Stimulated activated CD4-positive, alpha-beta T cell treated with anti-CD3 and anti-CD28 coated beads, Interleukin-15, amount 100 ng/mL, for 24 hours (primary cell): ENCODE results near the gene ADARB1.

Experiments used
- DNase-seq: peaks from one replicate; pipeline ENCODE4 v3.0.0-alpha.2; 2020

ADARB1 gene

GRCh38 chr21:45213392-45213791, 139.0 kb downstream of the ADARB1 start:
- no peak for DNase-seq

- no peak for DNase-seq
Measured at GRCh38 chr21:45215213-45215612, 140.8 kb downstream of the ADARB1 start.

DNA sequence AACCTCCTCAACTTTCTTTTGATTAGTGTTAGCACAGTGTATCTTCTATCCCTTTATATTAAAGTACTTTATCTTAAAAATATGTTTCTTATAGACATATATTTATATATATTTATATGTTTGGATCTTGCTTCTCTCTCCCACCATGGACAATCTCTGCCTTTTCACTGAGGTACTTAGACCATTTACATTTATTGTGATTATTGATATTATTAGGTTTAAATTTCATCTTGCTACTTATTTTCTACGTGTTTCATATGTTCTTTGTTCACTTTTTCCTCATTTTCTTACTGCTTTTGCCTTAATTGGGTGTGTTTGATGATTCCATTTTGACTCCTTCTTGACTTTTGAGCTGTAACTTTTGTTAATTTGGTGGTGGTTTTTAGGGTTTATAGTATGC, 142.6 kb downstream of the ADARB1 start:
- DNase-seq, result no peak

DNA sequence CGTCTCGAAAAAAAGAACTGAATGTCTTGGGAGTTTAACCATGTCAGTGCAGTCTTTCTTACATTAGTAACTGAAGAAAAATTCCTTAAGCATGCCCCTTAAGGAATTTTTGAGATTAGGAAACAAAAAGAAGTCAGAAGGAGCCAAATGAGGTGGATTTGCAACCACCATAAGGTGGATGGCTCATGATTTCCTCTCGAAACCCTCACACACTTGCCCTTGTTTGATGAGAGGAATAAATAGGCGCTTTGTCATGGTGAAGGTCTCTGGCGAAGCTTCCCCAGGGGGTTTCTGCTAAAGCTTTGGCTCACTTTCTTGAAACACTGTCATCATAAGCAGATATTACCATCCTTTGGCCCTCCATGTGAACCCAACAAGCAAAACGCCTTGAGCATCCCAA, 145.1 kb downstream of the ADARB1 start:
- DNase-seq, result no peak

DNA sequence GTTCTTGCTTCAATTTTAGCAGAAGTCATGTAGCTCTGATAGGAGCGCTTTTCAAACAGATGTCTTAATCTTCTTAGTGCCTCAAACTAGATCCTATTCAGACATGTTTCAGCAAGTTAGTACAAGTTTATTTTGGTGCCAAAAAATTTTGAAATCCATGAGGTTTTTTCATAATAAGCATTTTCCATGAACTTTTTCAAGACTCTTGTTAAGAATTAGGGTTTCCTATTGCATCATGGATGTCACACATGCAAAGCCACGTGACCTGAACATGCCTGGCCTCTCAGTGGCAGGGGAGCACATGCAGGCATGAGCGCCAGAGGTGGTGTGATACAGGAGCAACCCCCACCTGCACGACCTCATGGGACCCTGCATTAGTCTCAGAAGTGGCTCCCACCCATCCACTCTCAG, 145.7 kb downstream of the ADARB1 start:
- no peak for DNase-seq

DNA sequence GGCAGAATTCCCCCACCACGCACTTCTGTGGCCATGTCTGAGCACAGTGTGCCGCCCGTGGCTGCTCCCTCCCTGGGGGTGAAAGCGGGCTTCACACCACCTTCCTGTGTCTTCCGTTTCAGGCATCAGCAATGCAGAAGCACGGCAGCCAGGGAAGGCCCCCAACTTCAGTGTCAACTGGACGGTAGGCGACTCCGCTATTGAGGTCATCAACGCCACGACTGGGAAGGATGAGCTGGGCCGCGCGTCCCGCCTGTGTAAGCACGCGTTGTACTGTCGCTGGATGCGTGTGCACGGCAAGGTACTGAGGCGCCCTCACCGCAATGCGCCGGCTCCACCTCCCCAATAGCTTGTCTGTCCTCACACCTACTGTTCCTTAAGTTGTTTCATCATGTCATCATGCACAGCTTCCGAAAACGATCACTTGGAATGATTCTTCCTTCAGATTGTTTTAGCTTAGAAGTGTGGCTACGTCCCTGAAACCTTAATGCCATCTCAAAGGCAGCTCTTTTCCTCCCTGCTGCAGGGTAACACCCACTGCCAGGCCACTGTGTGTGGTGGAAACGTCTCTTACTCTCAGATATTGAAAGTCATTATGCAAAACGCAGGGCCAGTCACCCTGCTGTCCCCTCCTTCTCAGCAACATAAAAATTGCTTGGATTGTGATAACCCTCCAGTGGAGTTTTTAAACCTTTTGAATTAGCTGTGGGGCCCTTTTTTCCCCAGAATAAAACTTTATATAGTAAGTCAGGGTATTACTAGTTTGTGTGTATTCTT, 146.5 kb downstream of the ADARB1 start:
- no peak for DNase-seq

DNA sequence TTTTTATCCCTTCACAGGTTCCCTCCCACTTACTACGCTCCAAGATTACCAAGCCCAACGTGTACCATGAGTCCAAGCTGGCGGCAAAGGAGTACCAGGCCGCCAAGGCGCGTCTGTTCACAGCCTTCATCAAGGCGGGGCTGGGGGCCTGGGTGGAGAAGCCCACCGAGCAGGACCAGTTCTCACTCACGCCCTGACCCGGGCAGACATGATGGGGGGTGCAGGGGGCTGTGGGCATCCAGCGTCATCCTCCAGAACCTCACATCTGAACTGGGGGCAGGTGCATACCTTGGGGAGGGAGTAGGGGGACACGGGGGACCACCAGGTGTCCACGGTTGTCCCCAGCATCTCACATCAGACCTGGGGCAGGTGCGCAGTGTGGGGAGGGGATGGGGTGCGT, 147.6 kb downstream of the ADARB1 start:
- no peak for DNase-seq

- no peak for DNase-seq
Measured at GRCh38 chr21:45223236-45224185, 149.1 kb downstream of the ADARB1 start.

DNA sequence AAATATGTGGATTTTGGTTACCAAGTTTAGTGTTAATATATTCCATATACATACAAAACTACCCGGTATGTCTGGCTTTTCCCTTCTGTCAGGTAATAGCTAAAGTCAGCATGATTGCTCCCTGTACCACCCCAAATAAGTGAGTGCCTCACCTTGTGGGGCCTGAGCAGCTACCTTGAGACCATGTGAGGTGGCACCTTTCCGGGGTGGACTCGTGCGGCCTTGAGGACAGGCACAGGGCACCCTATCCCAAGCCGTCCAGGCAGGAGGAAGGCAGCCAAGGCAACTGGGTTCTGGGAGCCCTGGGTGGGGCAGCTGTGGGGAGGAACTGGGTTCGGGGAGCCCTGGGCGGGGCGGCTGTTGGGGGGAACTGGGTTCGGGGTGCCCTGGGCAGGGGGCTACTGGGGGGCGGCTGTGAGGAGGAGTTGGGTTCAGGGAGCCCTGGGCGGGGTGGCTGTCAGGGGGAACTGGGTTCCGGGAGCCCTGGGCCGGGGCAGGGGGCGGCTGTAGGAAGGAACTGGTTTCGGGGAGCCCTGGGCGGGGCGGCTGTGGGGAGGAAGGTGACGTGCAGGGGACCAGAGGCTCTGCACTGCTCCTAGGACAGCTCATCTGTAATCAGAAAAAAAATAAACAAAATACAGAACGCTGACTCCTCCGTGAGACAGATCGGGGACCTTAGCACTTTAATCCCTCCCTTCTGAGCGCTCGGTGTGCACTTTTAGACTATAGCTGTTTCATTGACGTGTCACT, 150.0 kb downstream of the ADARB1 start:
- DNase-seq, result peak; percentile 32

- DNase-seq, result no peak
Measured at GRCh38 chr21:45225041-45225740, 150.8 kb downstream of the ADARB1 start.

- DNase-seq, result no peak
Measured at GRCh38 chr21:45225741-45226327, 151.5 kb downstream of the ADARB1 start.

- DNase-seq, result peak; percentile 29
Measured at GRCh38 chr21:45226540-45227326, 152.4 kb downstream of the ADARB1 start.

- no peak for DNase-seq
Measured at GRCh38 chr21:45227735-45228134, 153.4 kb downstream of the ADARB1 start.

DNA sequence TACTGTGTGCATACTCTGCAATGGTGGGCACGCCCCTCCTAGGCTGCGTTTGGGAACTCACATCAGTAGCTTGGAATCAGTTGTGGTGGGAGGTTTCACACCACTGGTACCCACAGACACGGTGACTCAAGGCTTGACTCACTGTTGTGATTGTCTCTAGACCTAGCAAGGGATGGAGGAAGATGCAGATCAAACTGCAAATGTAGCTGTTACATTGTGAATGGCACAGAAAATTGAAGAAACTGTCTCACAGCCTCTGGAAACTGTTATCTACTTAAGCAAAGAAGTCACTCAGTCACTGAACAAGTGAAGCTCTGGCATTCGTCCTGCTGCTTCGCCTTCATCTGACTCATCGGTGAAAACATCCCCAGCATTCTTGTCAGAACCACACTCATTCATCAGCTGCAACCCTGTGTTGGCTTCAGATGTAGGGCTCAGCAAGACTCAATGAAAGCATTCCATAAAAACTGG, 153.8 kb downstream of the ADARB1 start:
- DNase-seq, result peak; percentile 87

GRCh38 chr21:45228656-45229240, 154.4 kb downstream of the ADARB1 start:
- no peak for DNase-seq

- DNase-seq, result no peak
Measured at GRCh38 chr21:45231705-45232104, 157.3 kb downstream of the ADARB1 start.

DNA sequence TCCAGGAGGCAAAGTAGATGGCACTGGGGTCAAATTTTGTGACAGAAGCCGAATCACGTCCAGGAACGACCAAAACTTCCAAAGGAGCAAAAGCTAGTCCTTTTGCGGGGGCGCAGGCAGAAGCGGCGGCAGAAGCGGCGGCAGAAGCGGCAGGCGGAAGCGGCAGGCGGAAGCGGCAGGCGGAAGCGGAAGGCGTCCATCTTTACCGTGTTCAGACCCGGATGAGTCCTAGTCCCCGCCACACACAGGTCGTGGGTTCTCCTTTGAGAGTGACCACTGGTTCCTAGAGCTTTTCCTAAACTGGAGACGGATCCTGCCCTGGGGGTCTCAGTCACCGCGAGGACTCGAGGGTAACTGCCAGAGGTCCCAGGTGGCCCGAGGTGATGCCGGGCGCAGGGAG, 159.7 kb downstream of the ADARB1 start:
- DNase-seq, result no peak

- no peak for DNase-seq
Measured at GRCh38 chr21:45234965-45235364, 160.6 kb downstream of the ADARB1 start.

- no peak for DNase-seq
Measured at GRCh38 chr21:45235488-45235887, 161.1 kb downstream of the ADARB1 start.

DNA sequence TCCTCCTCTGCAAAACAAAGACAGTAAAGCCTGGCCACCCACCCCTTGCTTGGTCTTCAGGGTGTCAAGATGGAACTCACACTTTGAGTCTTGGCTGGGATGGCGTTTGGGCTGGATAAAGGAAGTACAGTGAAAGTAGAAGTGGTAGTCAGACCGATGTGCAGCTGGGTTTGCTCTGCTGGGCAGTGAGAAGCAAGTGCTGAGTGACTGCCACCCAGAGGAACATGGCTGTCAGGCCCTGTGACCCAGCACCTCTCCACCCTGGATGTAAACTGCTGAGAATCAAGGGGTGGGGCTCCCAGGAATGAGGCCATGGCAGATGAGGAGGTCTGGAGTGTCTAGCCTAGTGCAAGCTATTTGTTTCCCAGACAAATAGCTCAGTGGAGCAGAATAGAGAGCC, 162.1 kb downstream of the ADARB1 start:
- no peak for DNase-seq

DNA sequence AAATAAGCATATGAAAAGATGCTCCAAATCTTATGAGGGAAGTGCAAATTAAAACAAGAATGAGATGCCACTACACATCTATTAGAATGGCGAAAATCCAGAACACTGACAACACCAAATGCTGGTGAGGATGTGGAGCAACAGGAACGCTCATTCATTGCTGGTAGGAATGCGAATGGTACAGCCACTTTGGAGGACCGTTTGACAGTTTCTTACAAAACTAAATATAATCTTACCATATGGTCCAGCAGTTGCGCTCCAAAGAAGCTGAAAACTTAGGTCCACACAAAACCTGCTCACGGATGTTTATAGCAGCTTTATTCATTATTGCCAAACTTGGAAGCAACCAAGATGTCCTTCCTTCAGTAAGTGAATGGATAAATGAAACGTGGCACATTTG, 163.0 kb downstream of the ADARB1 start:
- DNase-seq, result no peak
